Measurements from ENCODE around the gene ANKRD44.

GRCh38 chr2:197245829-197246804, 64.5 kb downstream of the ANKRD44 start:
- no peak for TF ChIP-seq CTCF (IDR thresholded peaks at IDR 0.05)
- TF ChIP-seq ZFX (IDR thresholded peaks at IDR 0.05; ENCODE audit: borderline replicate concordance): no peak

All from 22Rv1 (cell line).